PC-3 (cell line): ENCODE data around the gene SLC6A9. TPM values are rescaled to one million over a fixed set of nuclear protein-coding genes. Genes with fewer than 3 reads are reported as not detected.
A peak's percentile ranks its signal among the peaks of the same experiment; 100 is the strongest.

ENCODE experiments used
- ATAC-seq: fragments of 200-7000 bp; cut with Tn5 transposase; 2 replicates; pipeline ENCODE4 v1.9.1; 2020; ENCODE audit warnings: mild to moderate bottlenecking, moderate library complexity
- BruUV-seq: library from RNA; stranded (reverse); fragments of 400-500 nt; replicated peaks from 2 replicates; lab custom pipeline; 2021; lab: Mats Ljungman, UMichigan
- CTCF ChIA-PET: fragments of 300-600 bp; sonication (Branson Sonifier 250); formaldehyde crosslinking; loops from one replicate; lab custom pipeline; 2022; ENCODE audit warnings: antibody characterized with exemption; lab: Charles Lee
- POLR2A ChIA-PET: fragments of 300-600 bp; sonication (Branson Sonifier 250); formaldehyde crosslinking; loops from one replicate; lab custom pipeline; 2022; ENCODE audit warnings: antibody characterized with exemption; ENCODE audit not compliant: unreplicated experiment; lab: Charles Lee
- DNase-seq: peaks from one replicate; pipeline ENCODE4 v3.0.0-alpha.2; 2015
- H2AFZ ChIP-seq: fragments of 300-600 bp; sonication (generic); 2 replicates; pipeline ENCODE4 v1.6.0; 2016; ENCODE audit warnings: antibody characterized with exemption, low read length
- H3F3A ChIP-seq: fragments of 300-600 bp; sonication (generic); one replicate; pipeline ENCODE4 v1.6.0; 2017; ENCODE audit warnings: antibody characterized with exemption, low read length, control low read depth, mild to moderate bottlenecking; ENCODE audit not compliant: unreplicated experiment
- H3K27ac ChIP-seq: fragments of 300-600 bp; sonication (generic); 2 replicates; pipeline ENCODE4 v1.5.1; 2016; ENCODE audit warnings: mild to moderate bottlenecking, low read length
- H3K27me3 ChIP-seq: fragments of 300-600 bp; sonication (generic); 2 replicates; pipeline ENCODE4 v1.6.1; 2016; ENCODE audit warnings: low read length, mixed read lengths
- H3K36me3 ChIP-seq: fragments of 300-600 bp; sonication (generic); 2 replicates; pipeline ENCODE4 v1.6.1; 2016; ENCODE audit warnings: low read depth, mixed run types, low read length, mixed read lengths
- H3K4me1 ChIP-seq: fragments of 300-600 bp; sonication (generic); 2 replicates; pipeline ENCODE4 v1.5.1; 2016; ENCODE audit warnings: low read length; ENCODE audit not compliant: insufficient read depth
- H3K4me2 ChIP-seq: fragments of 300-600 bp; sonication (generic); 2 replicates; pipeline ENCODE4 v1.6.0; 2016; ENCODE audit warnings: low read length
- H3K4me3 ChIP-seq: fragments of 300-600 bp; sonication (generic); 2 replicates; pipeline ENCODE4 v1.5.1; 2016; ENCODE audit warnings: mild to moderate bottlenecking, low read length, mixed read lengths
- H3K79me2 ChIP-seq: fragments of 300-600 bp; sonication (generic); 2 replicates; pipeline ENCODE4 v1.6.1; 2017; ENCODE audit warnings: low read length, mixed read lengths
- H3K9ac ChIP-seq: fragments of 300-600 bp; sonication (generic); 2 replicates; pipeline ENCODE4 v1.6.0; 2016; ENCODE audit warnings: mild to moderate bottlenecking, low read length
- H3K9me2 ChIP-seq: fragments of 300-600 bp; sonication (generic); replicated peaks from 2 replicates; pipeline ENCODE4 v1.6.1; 2016; ENCODE audit warnings: mixed run types, low read length, mixed read lengths
- H3K9me3 ChIP-seq: fragments of 300-600 bp; sonication (generic); 2 replicates; pipeline ENCODE4 v1.6.1; 2016; ENCODE audit warnings: low read length, mixed read lengths
- H4K20me1 ChIP-seq: fragments of 300-600 bp; sonication (generic); 2 replicates; pipeline ENCODE4 v1.6.1; 2016; ENCODE audit warnings: low read length, mixed read lengths
- CTCF ChIP-seq: fragments of 300-600 bp; sonication (generic); conservative IDR thresholded peaks from 2 replicates; pipeline ENCODE4 v1.5.1; 2017; ENCODE audit warnings: antibody characterized with exemption, low read depth, mild to moderate bottlenecking, low read length
- EZH2 ChIP-seq: fragments of 300-600 bp; sonication (generic); IDR thresholded peaks from one replicate; pipeline ENCODE4 v1.6.1; 2017; ENCODE audit warnings: antibody characterized with exemption, mild to moderate bottlenecking, low read length; ENCODE audit not compliant: unreplicated experiment
- EZH2phosphoT487 ChIP-seq: fragments of 300-600 bp; sonication (generic); IDR thresholded peaks from 2 replicates; pipeline ENCODE4 v1.6.1; 2018; ENCODE audit warnings: mild to moderate bottlenecking, antibody characterized with exemption, low read length, borderline replicate concordance
- intact Hi-C: fragments of 100-400 bp; cut with micrococcal nuclease; formaldehyde crosslinking; loops from 2 replicates; pipeline ENCODE4 v1.9.0; 2023
- total RNA-seq: library from RNA; depleted of rRNA; stranded (reverse); fragments of >200 nt; gene quantifications from 2 replicates; pipeline ENCODE4 v1.2.3, GENCODE V29; 2014

The SLC6A9 gene
- total RNA-seq, 1 experiment from 2014 or later: 11.2 TPM

- BruUV-seq: no TSS peak
- no peak for TF ChIP-seq EZH2
- TF ChIP-seq CTCF: no peak
- TF ChIP-seq EZH2phosphoT487: no peak
- Histone ChIP-seq H2AFZ (peak overlapping the region; percentile 91), H4K20me1 (peaks cover 23% of the 10 kb centered on the region; the same call in 1 of the 2 replicates), H3K36me3 (peaks cover 36% of the 10 kb centered on the region), H3K27me3 (no peaks in the 10 kb centered on the region), H3K9me2 (no peaks in the 10 kb centered on the region), H3K9me3 (no peaks in the 10 kb centered on the region), H3K4me3 (peak overlapping the region; percentile 94), H3K4me2 (peak overlapping the region; percentile 99), H3K27ac (peak overlapping the region; percentile 36), H3F3A (no peaks in the 10 kb centered on the region), H3K4me1 (peaks cover 50% of the 10 kb centered on the region), H3K9ac (peak overlapping the region; percentile 95; the same call in 1 of the 2 replicates), H3K79me2 (peaks cover 62% of the 10 kb centered on the region)
- peak; percentile 3 for ATAC-seq
- intact Hi-C loops: no loop called here
- POLR2A ChIA-PET: no interaction called here
- CTCF ChIA-PET: no interaction called here
- DNase-seq: no peak
These were observed 57.2 kb downstream of the SLC6A9 start for GRCh38 chr1:43973981-43974442.

DNA sequence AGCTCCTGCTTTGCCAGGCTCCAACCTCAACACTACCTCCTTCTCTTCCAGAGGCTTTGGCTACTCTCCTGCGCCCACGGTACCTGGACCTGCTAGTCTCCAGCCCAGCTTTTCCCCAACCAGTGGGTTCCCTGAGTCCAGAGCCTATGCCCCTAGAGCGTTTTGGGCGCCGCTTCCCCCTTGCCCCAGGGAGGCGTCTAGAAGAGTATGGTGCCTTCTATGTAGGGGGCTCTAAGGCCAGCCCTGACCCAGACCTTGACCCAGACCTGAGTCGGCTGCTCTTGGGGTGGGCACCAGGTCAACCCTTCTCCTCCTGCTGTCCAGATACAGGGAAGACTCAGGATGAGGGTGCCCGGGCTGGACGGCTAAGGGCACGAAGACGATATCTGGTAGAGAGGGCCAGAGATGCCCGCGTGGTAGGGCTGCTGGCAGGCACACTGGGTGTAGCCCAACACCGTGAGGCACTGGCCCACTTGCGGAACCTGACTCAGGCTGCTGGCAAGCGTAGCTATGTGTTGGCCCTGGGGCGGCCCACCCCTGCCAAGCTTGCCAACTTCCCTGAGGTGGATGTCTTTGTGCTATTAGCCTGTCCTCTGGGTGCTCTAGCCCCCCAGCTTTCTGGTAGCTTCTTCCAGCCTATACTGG is 59.8 kb downstream of the SLC6A9 start:
- peaks cover 26% of the 10 kb centered on the region for H3K4me1 ChIP-seq
- H3K4me3 ChIP-seq: peak overlapping the region; percentile 99; the same call in 1 of the 2 replicates
- DNase-seq: no peak
- H3K9me3 ChIP-seq: no peaks in the 10 kb centered on the region
- H3K36me3 ChIP-seq: peaks cover 28% of the 10 kb centered on the region
- ChIA-PET POLR2A (interaction anchor here (1.2 kb wide), 1 partner anchor 42 kb away, joined by 3 read pairs; no protein-coding TSS in a partner anchor), CTCF (no interaction called here)
- no peaks in the 10 kb centered on the region for H3K27me3 ChIP-seq
- no peak for ATAC-seq
- H3K27ac ChIP-seq: no peak overlapping the region
- no peak overlapping the region for H2AFZ ChIP-seq
- peak overlapping the region; percentile 88 for H3K4me2 ChIP-seq
- no peaks in the 10 kb centered on the region for H3F3A ChIP-seq
- H3K79me2 ChIP-seq: peaks cover 37% of the 10 kb centered on the region
- intact Hi-C loops: no loop called here
- BruUV-seq: no TSS peak
- no peaks in the 10 kb centered on the region for H3K9me2 ChIP-seq
- TF ChIP-seq EZH2phosphoT487: no peak
- TF ChIP-seq EZH2: no peak
- TF ChIP-seq CTCF: no peak
- H4K20me1 ChIP-seq: peaks cover 8% of the 10 kb centered on the region; the same call in 1 of the 2 replicates
- no peak overlapping the region for H3K9ac ChIP-seq

GRCh38 chr1:43970911-43971310 is 60.4 kb downstream of the SLC6A9 start:
- H2AFZ ChIP-seq: no peak overlapping the region
- H3K27ac ChIP-seq: no peak overlapping the region
- no peaks in the 10 kb centered on the region for H3F3A ChIP-seq
- no peaks in the 10 kb centered on the region for H3K9me2 ChIP-seq
- TF ChIP-seq CTCF: no peak
- no peak for TF ChIP-seq EZH2phosphoT487
- TF ChIP-seq EZH2: no peak
- ATAC-seq (no peak), DNase-seq (no peak)
- no peak overlapping the region for H3K9ac ChIP-seq
- no peaks in the 10 kb centered on the region for H3K9me3 ChIP-seq
- ChIA-PET CTCF (interaction anchor here (1.5 kb wide), 1 partner anchor 36 kb away, joined by 3 read pairs; no protein-coding TSS in a partner anchor), POLR2A (interaction anchor here (1.2 kb wide), 1 partner anchor 42 kb away, joined by 3 read pairs; no protein-coding TSS in a partner anchor)
- H3K36me3 ChIP-seq: peaks cover 25% of the 10 kb centered on the region
- H3K4me1 ChIP-seq: peaks cover 21% of the 10 kb centered on the region
- H4K20me1 ChIP-seq: peaks cover 3% of the 10 kb centered on the region; the same call in 1 of the 2 replicates
- no TSS peak for BruUV-seq
- intact Hi-C loops: no loop called here
- H3K79me2 ChIP-seq: peaks cover 32% of the 10 kb centered on the region
- no peaks in the 10 kb centered on the region for H3K27me3 ChIP-seq
- peak overlapping the region; percentile 99 for H3K4me3 ChIP-seq
- peak overlapping the region; percentile 88 for H3K4me2 ChIP-seq
